Measurements from ENCODE around the gene HELQ. TPM values are rescaled to one million over a fixed set of nuclear protein-coding genes. Genes with fewer than 3 reads are reported as not detected.

Gene HELQ
- total RNA-seq, 1 experiment from 2014 or later: 7.0 TPM

DNA sequence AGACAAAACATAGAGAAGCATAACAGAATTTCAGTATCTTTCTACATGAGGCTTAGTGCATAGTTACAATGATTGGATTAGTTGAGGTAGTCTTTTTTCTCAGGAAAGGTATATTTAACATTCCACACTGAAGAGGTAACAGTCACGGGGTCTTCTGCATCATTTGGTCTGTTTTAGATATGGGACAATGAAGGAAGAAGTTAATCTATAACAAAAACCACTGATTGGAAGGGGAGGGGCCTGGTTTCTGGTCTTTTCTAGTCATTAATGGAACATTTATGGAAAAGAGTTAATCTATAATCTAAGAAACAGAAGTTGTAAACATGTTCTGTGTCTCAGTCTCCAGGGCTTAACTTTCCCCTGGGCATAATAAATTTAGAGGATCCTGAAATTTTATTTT, 83.7 kb downstream of the HELQ start:
- no peak overlapping the region for H3K4me2 ChIP-seq
- intact Hi-C loops (cut with micrococcal nuclease; ENCODE audit: unreplicated experiment): no loop called here
- no TSS peak for BruUV-seq (replicated peaks)
- POLR2A ChIA-PET (ENCODE audit: unreplicated experiment): no interaction called here
- no peaks in the 10 kb centered on the region for H3K9me2 ChIP-seq (ENCODE audit: insufficient read depth)
- no peaks in the 10 kb centered on the region for H4K20me1 ChIP-seq (ENCODE audit: insufficient read depth)
- H3K9me3 ChIP-seq (ENCODE audit: insufficient read depth, low read depth): no peaks in the 10 kb centered on the region
- TF ChIP-seq EZH2 (IDR thresholded peaks at IDR 0.05; ENCODE audit: low read depth) (no peak), CTCF (conservative IDR thresholded peaks at IDR 0.05) (no peak)
- no peaks in the 10 kb centered on the region for H3K79me2 ChIP-seq (ENCODE audit: low read depth)
- H3K27ac ChIP-seq: no peak overlapping the region
- CTCF ChIA-PET: no interaction called here
- no peaks in the 10 kb centered on the region for H3F3A ChIP-seq (ENCODE audit: insufficient read depth, low read depth)
- no peaks in the 10 kb centered on the region for H3K4me1 ChIP-seq (replicated peaks; ENCODE audit: insufficient read depth)
- H3K4me3 ChIP-seq: no peak overlapping the region
- H3K27me3 ChIP-seq (ENCODE audit: insufficient read depth, low read depth): no peaks in the 10 kb centered on the region
- H2AFZ ChIP-seq: no peak overlapping the region
- H3K36me3 ChIP-seq (ENCODE audit: low read depth): no peaks in the 10 kb centered on the region
- DNase-seq: no peak

DNA sequence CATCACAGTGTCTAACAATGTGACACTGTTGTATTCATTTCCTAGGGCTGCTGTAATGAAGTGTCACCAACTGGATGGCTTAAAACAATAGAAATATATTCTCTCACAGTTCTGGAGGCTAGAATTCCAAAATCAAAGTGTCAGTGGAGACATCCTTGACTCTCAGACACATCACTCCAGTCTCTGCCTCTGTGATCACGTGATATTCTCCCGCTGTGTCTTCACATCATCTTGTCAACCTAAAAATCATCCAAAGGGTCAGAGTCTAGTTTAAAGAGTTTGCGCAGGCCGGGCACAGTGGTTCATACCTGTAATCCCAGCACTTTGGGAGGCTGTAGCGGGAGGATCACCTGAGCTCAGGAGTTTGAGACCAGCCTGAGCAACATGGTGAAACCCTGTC, 84.4 kb downstream of the HELQ start:
- ChIA-PET CTCF (no interaction called here), POLR2A (ENCODE audit: unreplicated experiment) (no interaction called here)

DNA sequence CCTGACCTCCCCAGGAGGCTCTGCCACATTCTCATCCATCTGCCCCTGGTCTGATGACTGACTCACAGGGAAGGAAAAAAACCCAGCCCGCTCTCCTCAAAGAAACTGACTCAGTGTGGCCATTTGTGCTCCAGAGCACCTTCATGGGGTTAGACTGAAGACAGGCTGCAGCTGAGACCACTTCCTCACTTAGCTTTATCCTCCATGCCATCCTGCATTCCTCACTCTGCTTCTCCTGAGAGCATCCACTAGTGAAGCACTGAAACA, 85.0 kb downstream of the HELQ start:
- Histone ChIP-seq H3K9me2 (ENCODE audit: insufficient read depth) (no peaks in the 10 kb centered on the region), H3K4me3 (no peak overlapping the region), H3K4me1 (replicated peaks; ENCODE audit: insufficient read depth) (no peaks in the 10 kb centered on the region), H3K27ac (no peak overlapping the region), H3F3A (ENCODE audit: insufficient read depth, low read depth) (no peaks in the 10 kb centered on the region), H3K79me2 (ENCODE audit: low read depth) (no peaks in the 10 kb centered on the region), H3K9me3 (ENCODE audit: insufficient read depth, low read depth) (no peaks in the 10 kb centered on the region), H4K20me1 (ENCODE audit: insufficient read depth) (no peaks in the 10 kb centered on the region), H3K4me2 (no peak overlapping the region), H2AFZ (no peak overlapping the region), H3K36me3 (ENCODE audit: low read depth) (no peaks in the 10 kb centered on the region), H3K27me3 (ENCODE audit: insufficient read depth, low read depth) (no peaks in the 10 kb centered on the region)
- ChIA-PET CTCF (interaction anchor here (0.6 kb wide), 1 partner anchor 27 kb away, joined by 3 read pairs; no protein-coding TSS in a partner anchor), POLR2A (ENCODE audit: unreplicated experiment) (interaction anchor here (0.5 kb wide), 1 partner anchor 9 kb away, joined by 3 read pairs; no protein-coding TSS in a partner anchor)
- no peak for TF ChIP-seq CTCF (conservative IDR thresholded peaks at IDR 0.05)
- no peak for TF ChIP-seq EZH2 (IDR thresholded peaks at IDR 0.05; ENCODE audit: low read depth)
- DNase-seq: no peak
- no TSS peak for BruUV-seq (replicated peaks)
- intact Hi-C loops (cut with micrococcal nuclease; ENCODE audit: unreplicated experiment): no loop called here

More for the DNA sequence above, 84.4 kb downstream of the HELQ start:
- TF ChIP-seq EZH2 (IDR thresholded peaks at IDR 0.05; ENCODE audit: low read depth): no peak
- TF ChIP-seq CTCF (conservative IDR thresholded peaks at IDR 0.05): no peak
- H2AFZ ChIP-seq: no peak overlapping the region
- H3K4me2 ChIP-seq: no peak overlapping the region
- H3K4me1 ChIP-seq (replicated peaks; ENCODE audit: insufficient read depth): no peaks in the 10 kb centered on the region
- no peak for DNase-seq
- H4K20me1 ChIP-seq (ENCODE audit: insufficient read depth): no peaks in the 10 kb centered on the region
- BruUV-seq (replicated peaks): no TSS peak
- H3K9me2 ChIP-seq (ENCODE audit: insufficient read depth): no peaks in the 10 kb centered on the region
- no peaks in the 10 kb centered on the region for H3K79me2 ChIP-seq (ENCODE audit: low read depth)
- no peak overlapping the region for H3K4me3 ChIP-seq
- H3K27ac ChIP-seq: no peak overlapping the region
- intact Hi-C loops (cut with micrococcal nuclease; ENCODE audit: unreplicated experiment): no loop called here
- no peaks in the 10 kb centered on the region for H3K9me3 ChIP-seq (ENCODE audit: insufficient read depth, low read depth)
- no peaks in the 10 kb centered on the region for H3K27me3 ChIP-seq (ENCODE audit: insufficient read depth, low read depth)
- H3K36me3 ChIP-seq (ENCODE audit: low read depth): no peaks in the 10 kb centered on the region
- H3F3A ChIP-seq (ENCODE audit: insufficient read depth, low read depth): no peaks in the 10 kb centered on the region
